Effector CD4-positive, alpha-beta T cell (primary cell): ENCODE results near the gene SEMA4F.

ENCODE experiments used
- DNase-seq: peaks from one replicate; pipeline ENCODE4 v3.0.0-alpha.2; 2020

SEMA4F gene

GRCh38 chr2:74708883-74709282, 54.8 kb downstream of the SEMA4F start:
- no peak for DNase-seq

- DNase-seq: no peak
Observed at GRCh38 chr2:74712223-74713053, 58.4 kb downstream of the SEMA4F start.

- no peak for DNase-seq
Observed at GRCh38 chr2:74714691-74715080, 60.6 kb downstream of the SEMA4F start.

GRCh38 chr2:74715081-74715791, 61.2 kb downstream of the SEMA4F start:
- peak; percentile 73 for DNase-seq

GRCh38 chr2:74715880-74716279, 61.8 kb downstream of the SEMA4F start:
- DNase-seq: no peak

- DNase-seq: no peak
Observed at GRCh38 chr2:74719066-74719465, 65.0 kb downstream of the SEMA4F start.

- DNase-seq: no peak
Observed at GRCh38 chr2:74721316-74721715, 67.3 kb downstream of the SEMA4F start.

GRCh38 chr2:74724496-74724895, 70.4 kb downstream of the SEMA4F start:
- DNase-seq: no peak

- no peak for DNase-seq
Observed at GRCh38 chr2:74725287-74725686, 71.2 kb downstream of the SEMA4F start.

GRCh38 chr2:74728842-74729241, 74.8 kb downstream of the SEMA4F start:
- DNase-seq: no peak

GRCh38 chr2:74730530-74730929, 76.5 kb downstream of the SEMA4F start:
- DNase-seq: no peak
